Keratinocyte (primary cell): ENCODE results near the gene HSD11B2. TPM values are rescaled to one million over a fixed set of nuclear protein-coding genes. Genes with fewer than 3 reads are reported as not detected.

Experiments
- DNase-seq: peaks from one replicate; pipeline ENCODE4 v3.0.0-alpha.2; 2011; ENCODE audit warnings: low read depth, missing footprints, low spot score
- FAIRE-seq: peaks from 2 replicates; lab custom pipeline; 2011; peaks lifted over from hg19 to GRCh38; lab: Jason Lieb, UNC
- H2AFZ ChIP-seq: 2 replicates; pipeline ENCODE4 v1.6.0; 2012; ENCODE audit warnings: low read length, control low read depth, inconsistent platforms; ENCODE audit not compliant: control insufficient read depth
- H3K27ac ChIP-seq: 2 replicates; pipeline ENCODE4 v1.5.1; 2011; ENCODE audit warnings: low read length; ENCODE audit not compliant: control insufficient read depth, insufficient read depth
- H3K27me3 ChIP-seq: 3 replicates; pipeline ENCODE4 v1.6.0; 2011; ENCODE audit warnings: low read length; ENCODE audit not compliant: control insufficient read depth, insufficient read depth; ENCODE audit errors: extremely low read depth
- H3K36me3 ChIP-seq, 2 experiments: 2 replicates in 1 of 2; 3 replicates in 1 of 2; pipeline ENCODE4 v1.5.1; 2011; ENCODE audit warnings: low read length in 2 of 2, mild to moderate bottlenecking in 1 of 2; ENCODE audit not compliant: control insufficient read depth in 2 of 2, insufficient read depth in 2 of 2; ENCODE audit errors: extremely low read depth in 1 of 2
- H3K4me1 ChIP-seq: 3 replicates; pipeline ENCODE4 v1.5.1; 2011; ENCODE audit warnings: low read length; ENCODE audit not compliant: control insufficient read depth, insufficient read depth; ENCODE audit errors: extremely low read depth
- H3K4me2 ChIP-seq: 3 replicates; pipeline ENCODE4 v1.6.0; 2011; ENCODE audit warnings: low read depth, low read length; ENCODE audit not compliant: control insufficient read depth, insufficient read depth; ENCODE audit errors: extremely low read depth
- H3K4me3 ChIP-seq, 3 experiments: fragments of 200-600 bp in 1 of 3; sonication (generic) in 1 of 3; 2 replicates in 2 of 3; 3 replicates in 1 of 3; pipeline ENCODE4 v1.5.1; 2011 to 2016; ENCODE audit warnings: low read length in 3 of 3, mild to moderate bottlenecking in 3 of 3, control low read depth in 2 of 3, inconsistent platforms in 1 of 3, low read depth in 1 of 3, mixed read lengths in 1 of 3, mixed run types in 1 of 3, moderate library complexity in 1 of 3; ENCODE audit not compliant: control insufficient read depth in 2 of 3, insufficient read depth in 2 of 3; ENCODE audit errors: extremely low read depth in 1 of 3
- H3K79me2 ChIP-seq: 2 replicates; pipeline ENCODE4 v1.6.0; 2012; ENCODE audit warnings: low read length; ENCODE audit not compliant: control insufficient read depth, insufficient read depth
- H3K9ac ChIP-seq: 3 replicates; pipeline ENCODE4 v1.6.0; 2011; ENCODE audit warnings: low read length; ENCODE audit not compliant: control insufficient read depth, insufficient read depth; ENCODE audit errors: extremely low read depth
- H3K9me1 ChIP-seq: 3 replicates; pipeline ENCODE4 v1.6.0; 2011; ENCODE audit warnings: low read length; ENCODE audit not compliant: control insufficient read depth, insufficient read depth; ENCODE audit errors: extremely low read depth
- H3K9me3 ChIP-seq: 2 replicates; pipeline ENCODE4 v1.5.1; 2012; ENCODE audit warnings: low read depth, low read length; ENCODE audit not compliant: control insufficient read depth
- H4K20me1 ChIP-seq: 3 replicates; pipeline ENCODE4 v1.6.0; 2011; ENCODE audit warnings: low read length; ENCODE audit not compliant: control insufficient read depth, insufficient read depth; ENCODE audit errors: extremely low read depth
- CTCF ChIP-seq, 3 experiments: IDR thresholded peaks in 1 of 3; conservative IDR thresholded peaks in 1 of 3; optimal IDR thresholded peaks in 1 of 3; 2 replicates in 2 of 3; 3 replicates in 1 of 3; pipeline versions ENCODE3 to v1.5.1; 2011; ENCODE audit warnings: low read length in 3 of 3, mild to moderate bottlenecking in 3 of 3, moderate library complexity in 2 of 3, control low read depth in 1 of 3, inconsistent platforms in 1 of 3; ENCODE audit not compliant: insufficient read depth in 2 of 3; ENCODE audit errors: extremely low read depth in 1 of 3
- EZH2 ChIP-seq: IDR thresholded peaks from one replicate; pipeline ENCODE4 v1.6.1; 2012; ENCODE audit warnings: inconsistent platforms, mild to moderate bottlenecking, low read length, moderate library complexity
- dilution Hi-C: fragments of 300-500 bp; cut with MboI; formaldehyde crosslinking; loops from one replicate; pipeline ENCODE4 v1.7.0; 2020; ENCODE audit warnings: low sequenced_read_pairs; ENCODE audit not compliant: extremely low pct_ligation_motif_present
- polyA plus RNA-seq, 5 experiments: library from polyadenylated mRNA; depleted of rRNA in 3 of 5; stranded (reverse) in 3 of 5; stranded (forward) in 1 of 5; unstranded in 1 of 5; fragments of >200 nt; gene quantifications; 1 replicate in 1 of 5; 2 replicates in 3 of 5; 3 replicates in 1 of 5; pipeline versions ENCODE4 v1.2.1 to v1.2.3, GENCODE V29; 2011 to 2012; ENCODE audit warnings: missing spikeins in 2 of 5, low read depth in 1 of 5, low replicate concordance in 1 of 5

HSD11B2 gene
- polyA plus RNA-seq, 1 donor (not counting 4 experiments of a cell fraction or from before 2014, with no cell fraction given) = 0.93 TPM

DNA sequence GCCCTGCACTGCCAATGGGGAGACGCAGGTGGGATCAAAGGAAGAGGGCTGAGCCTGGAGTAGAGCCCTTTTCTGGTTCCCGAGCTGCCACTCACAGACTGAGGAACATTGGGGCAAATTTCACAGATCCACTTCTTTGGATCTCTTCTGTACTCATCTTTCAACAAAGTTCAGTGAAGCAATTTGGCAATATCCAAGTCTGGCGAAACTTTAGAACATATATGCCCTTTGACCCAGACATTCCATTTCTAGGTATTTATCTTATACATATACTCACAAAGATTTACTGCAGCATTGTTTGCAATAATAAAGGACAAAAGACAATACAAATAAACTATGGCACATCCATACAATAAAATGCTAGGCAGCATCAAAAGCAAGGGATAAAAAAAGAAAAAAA, 19.6 kb upstream of the HSD11B2 start:
- H3K36me3 ChIP-seq = no peaks in the 10 kb centered on the region
- H4K20me1 ChIP-seq = no peaks in the 10 kb centered on the region
- dilution Hi-C loops = no loop called here
- H3K79me2 ChIP-seq = peaks cover 2% of the 10 kb centered on the region
- DNase-seq = no peak
- H3K27me3 ChIP-seq = no peaks in the 10 kb centered on the region
- TF ChIP-seq CTCF (optimal IDR thresholded peaks at IDR 0.05 in 1 of 3, IDR thresholded peaks at IDR 0.05 in 1 of 3, conservative IDR thresholded peaks at IDR 0.05 in 1 of 3; ENCODE audit: extremely low read depth in 1 of 3, insufficient read depth in 2 of 3, low read length in 3 of 3) (no peak), EZH2 (no peak)
- H3K27ac ChIP-seq = no peak overlapping the region
- H3K9ac ChIP-seq = no peak overlapping the region
- H3K4me3 ChIP-seq = no peak overlapping the region
- H3K9me1 ChIP-seq = no peaks in the 10 kb centered on the region
- H3K4me2 ChIP-seq = no peak overlapping the region
- H2AFZ ChIP-seq = no peak overlapping the region
- H3K9me3 ChIP-seq = no peaks in the 10 kb centered on the region
- FAIRE-seq = no peak
- peaks cover 24% of the 10 kb centered on the region for H3K4me1 ChIP-seq

DNA sequence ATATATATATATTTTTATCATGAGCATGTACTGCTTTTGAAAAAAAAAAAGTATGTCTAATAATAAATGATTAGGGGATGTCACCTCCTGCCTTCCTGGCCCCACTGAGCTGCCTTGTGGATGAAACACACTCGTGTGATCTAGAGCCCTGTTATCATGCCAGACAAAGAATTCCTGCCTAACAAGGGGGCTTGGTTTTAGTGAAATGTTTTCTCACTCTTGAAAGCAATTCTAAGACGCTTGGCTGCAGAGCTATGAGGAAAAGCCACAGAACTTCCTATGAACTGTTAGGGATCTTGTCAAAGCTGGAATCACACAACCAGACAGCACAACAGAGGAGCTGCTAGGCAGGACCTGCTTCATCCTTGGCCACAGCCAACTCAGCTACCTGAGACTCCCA, 18.6 kb upstream of the HSD11B2 start:
- peaks cover 2% of the 10 kb centered on the region for H3K79me2 ChIP-seq
- no peaks in the 10 kb centered on the region for H3K27me3 ChIP-seq
- TF ChIP-seq CTCF (optimal IDR thresholded peaks at IDR 0.05 in 1 of 3, IDR thresholded peaks at IDR 0.05 in 1 of 3, conservative IDR thresholded peaks at IDR 0.05 in 1 of 3; ENCODE audit: extremely low read depth in 1 of 3, insufficient read depth in 2 of 3, low read length in 3 of 3) (no peak), EZH2 (no peak)
- no peaks in the 10 kb centered on the region for H3K9me1 ChIP-seq
- DNase-seq (no peak), FAIRE-seq (no peak)
- dilution Hi-C loops = no loop called here
- H4K20me1 ChIP-seq = no peaks in the 10 kb centered on the region
- H3K36me3 ChIP-seq = no peaks in the 10 kb centered on the region
- no peak overlapping the region for H2AFZ ChIP-seq
- no peak overlapping the region for H3K27ac ChIP-seq
- no peaks in the 10 kb centered on the region for H3K9me3 ChIP-seq
- no peak overlapping the region for H3K4me3 ChIP-seq
- peaks cover 18% of the 10 kb centered on the region for H3K4me1 ChIP-seq
- no peak overlapping the region for H3K9ac ChIP-seq
- H3K4me2 ChIP-seq = no peak overlapping the region
